ENCODE data around the gene GAS6.

The GAS6 gene

GRCh38 chr13:113805431-113806103, 58.3 kb downstream of the GAS6 start:
- DNase-seq (ENCODE audit: low read depth) = no peak
- no peak overlapping the region for H3K4me3 ChIP-seq (ENCODE audit: low read depth, low read length)
- TF ChIP-seq CTCF (conservative IDR thresholded peaks at IDR 0.05; ENCODE audit: low read depth, low read length) = no peak

GRCh38 chr13:113804703-113805430, 59.0 kb downstream of the GAS6 start:
- TF ChIP-seq CTCF (conservative IDR thresholded peaks at IDR 0.05; ENCODE audit: low read depth, low read length) = no peak
- H3K4me3 ChIP-seq (ENCODE audit: low read depth, low read length) = no peak overlapping the region
- DNase-seq (ENCODE audit: low read depth) = no peak

DNA sequence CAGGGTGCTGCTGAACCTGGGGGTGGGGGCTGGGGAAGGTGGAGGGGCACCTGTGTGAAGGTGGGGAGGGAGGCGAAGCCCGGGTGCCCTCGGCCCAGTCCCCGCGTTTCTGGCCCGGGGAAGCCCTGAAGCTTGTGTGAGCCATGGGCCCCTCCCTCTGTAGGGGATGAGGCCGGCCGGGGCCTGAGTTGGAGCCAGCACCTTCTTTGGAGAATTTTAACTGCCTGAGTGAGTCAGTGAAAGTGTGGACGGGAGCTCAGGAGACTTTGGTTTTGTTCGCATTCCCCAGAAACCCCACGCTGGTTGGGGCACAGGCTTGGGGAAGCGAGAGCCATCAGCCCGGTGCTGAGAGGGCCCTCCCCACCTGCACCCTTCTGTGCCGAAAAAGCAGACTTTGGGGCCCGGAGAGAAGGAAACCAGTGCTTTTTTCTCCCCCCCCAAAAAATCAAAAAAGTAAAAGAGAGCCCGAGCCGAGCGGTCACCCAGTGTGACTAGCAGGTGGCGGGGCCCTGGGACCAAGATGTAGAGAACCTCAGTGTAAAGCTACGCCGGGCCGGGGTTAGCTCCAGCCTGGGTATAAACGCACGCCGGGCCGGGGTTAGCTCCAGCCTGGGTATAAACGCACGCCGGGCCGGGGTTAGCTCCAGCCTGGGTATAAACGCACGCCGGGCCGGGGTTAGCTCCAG, 59.7 kb downstream of the GAS6 start:
- DNase-seq (ENCODE audit: low read depth) = no peak
- H3K4me3 ChIP-seq (ENCODE audit: low read depth, low read length) = no peak overlapping the region
- no peak for TF ChIP-seq CTCF (conservative IDR thresholded peaks at IDR 0.05; ENCODE audit: low read depth, low read length)

DNA sequence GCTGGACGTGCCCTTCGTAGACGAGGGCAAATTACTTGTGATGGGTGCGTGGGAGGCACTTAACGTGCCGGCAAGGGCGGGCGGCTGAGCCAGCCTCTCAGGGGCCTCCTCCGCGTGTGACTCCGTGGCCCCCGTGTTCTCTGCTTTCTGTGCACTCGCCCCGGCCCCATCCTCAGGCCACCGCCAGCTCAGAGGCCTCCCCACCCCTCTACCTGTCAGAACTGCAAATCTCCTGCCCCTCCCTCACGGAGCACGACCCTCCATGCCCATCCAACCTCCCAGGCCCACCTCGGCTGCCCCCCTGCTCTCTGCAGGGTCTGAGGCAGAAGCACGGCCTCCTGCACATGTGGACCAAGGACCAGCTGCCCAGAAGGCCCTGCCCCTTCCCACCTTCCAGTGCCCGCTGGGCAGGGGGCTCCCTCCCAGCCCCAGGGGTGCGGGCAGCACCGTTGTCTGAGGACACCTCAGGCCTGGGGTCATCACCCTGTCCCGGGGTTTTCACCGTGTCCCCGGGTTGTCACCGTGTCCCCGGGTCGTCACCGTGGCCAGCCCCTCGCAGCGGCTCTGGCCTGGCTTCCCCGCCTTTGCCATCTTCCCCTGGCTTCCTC, 60.4 kb downstream of the GAS6 start:
- no peak overlapping the region for H3K4me3 ChIP-seq (ENCODE audit: low read depth, low read length)
- DNase-seq (ENCODE audit: low read depth) = no peak
- no peak for TF ChIP-seq CTCF (conservative IDR thresholded peaks at IDR 0.05; ENCODE audit: low read depth, low read length)

- no peak overlapping the region for H3K4me3 ChIP-seq (ENCODE audit: low read depth, low read length)
These were observed 61.1 kb downstream of the GAS6 start for GRCh38 chr13:113802761-113803160.

GRCh38 chr13:113802090-113802531, 61.8 kb downstream of the GAS6 start:
- no peak overlapping the region for H3K4me3 ChIP-seq (ENCODE audit: low read depth, low read length)
- DNase-seq (ENCODE audit: low read depth) = peak; percentile 77
- TF ChIP-seq CTCF (conservative IDR thresholded peaks at IDR 0.05; ENCODE audit: low read depth, low read length) = peak; percentile 32

More at GRCh38 chr13:113802761-113803160, 61.1 kb downstream of the GAS6 start:
- DNase-seq (ENCODE audit: low read depth) = peak; percentile 31
- peak; percentile 45 for TF ChIP-seq CTCF (conservative IDR thresholded peaks at IDR 0.05; ENCODE audit: low read depth, low read length)

Data from choroid plexus epithelial cell (primary cell).